Fibroblast of lung (primary cell): Measurements from ENCODE around the gene CLDN25.

Source experiments
- CTCF ChIP-seq, 2 donors: IDR thresholded peaks in 1 of 2; conservative IDR thresholded peaks in 1 of 2; 1 replicate in 1 of 2; 2 replicates in 1 of 2; pipeline ENCODE4 v1.5.1; 2011 to 2012; ENCODE audit warnings: low read length in 2 of 2, control low read depth in 1 of 2, inconsistent platforms in 1 of 2, low read depth in 1 of 2, mild to moderate bottlenecking in 1 of 2
- EZH2 ChIP-seq: IDR thresholded peaks from 2 replicates; pipeline ENCODE4 v1.5.1; 2012; ENCODE audit warnings: low read length, control low read depth, mild to moderate bottlenecking; ENCODE audit errors: missing control alignments

DNA sequence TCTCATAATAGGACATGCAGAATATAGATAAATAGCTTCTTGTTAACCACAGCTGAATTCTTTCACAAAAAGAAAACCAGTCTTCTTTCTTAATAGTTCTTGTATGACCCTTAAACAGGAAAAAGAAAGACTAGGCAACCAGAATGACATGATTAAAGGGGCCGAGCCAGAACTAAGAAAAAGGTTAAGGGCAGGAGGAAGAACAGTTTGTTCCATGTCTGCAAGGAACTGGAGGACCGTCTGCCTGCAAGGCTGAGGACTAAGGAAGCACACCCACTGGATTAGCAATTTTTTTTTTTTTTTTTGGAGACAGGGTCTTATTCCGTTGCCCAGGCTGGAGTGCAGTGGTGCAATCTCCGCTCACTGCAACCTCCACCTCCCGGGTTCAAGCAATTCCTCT is 47.5 kb upstream of the CLDN25 start:
- no peak for TF ChIP-seq CTCF (conservative IDR thresholded peaks at IDR 0.05 in 1 of 2, IDR thresholded peaks at IDR 0.05 in 1 of 2; ENCODE audit: low read depth in 1 of 2, low read length in 2 of 2)
- no peak for TF ChIP-seq EZH2
